GM23338 (cell line): ENCODE data around the gene ZBTB20. TPM values are rescaled to one million over a fixed set of nuclear protein-coding genes. Genes with fewer than 3 reads are reported as not detected.

ENCODE experiments used
- ATAC-seq: fragments of 200-7000 bp; cut with Tn5 transposase; 3 replicates; pipeline ENCODE4 v1.9.1; 2020
- DNase-seq: peaks from one replicate; pipeline ENCODE4 v3.0.0-alpha.2; 2015; ENCODE audit warnings: low spot score
- H2AFZ ChIP-seq: fragments of 200-600 bp; sonication (generic); 2 replicates; pipeline ENCODE4 v1.8.0; 2016; ENCODE audit warnings: antibody characterized with exemption, mild to moderate bottlenecking, moderate library complexity
- H3F3A ChIP-seq: fragments of 200-600 bp; sonication (generic); replicated peaks from 2 replicates; pipeline ENCODE4 v1.8.0; 2017; ENCODE audit warnings: antibody characterized with exemption, mixed run types, low read depth
- H3K27ac ChIP-seq: fragments of 200-600 bp; sonication (generic); 2 replicates; pipeline ENCODE4 v1.6.1; 2016; ENCODE audit warnings: low read depth
- H3K27me3 ChIP-seq: fragments of 200-600 bp; sonication (generic); 2 replicates; pipeline ENCODE4 v1.8.0; 2016; ENCODE audit warnings: mild to moderate bottlenecking, mixed run types, moderate library complexity; ENCODE audit not compliant: insufficient read depth
- H3K36me3 ChIP-seq: fragments of 200-600 bp; sonication (generic); 2 replicates; pipeline ENCODE4 v1.8.0; 2016; ENCODE audit warnings: mild to moderate bottlenecking; ENCODE audit not compliant: insufficient read depth
- H3K4me1 ChIP-seq: fragments of 200-600 bp; sonication (generic); 2 replicates; pipeline ENCODE4 v1.8.0; 2016; ENCODE audit warnings: mild to moderate bottlenecking, moderate library complexity; ENCODE audit not compliant: insufficient read depth
- H3K4me2 ChIP-seq: fragments of 200-600 bp; sonication (generic); 2 replicates; pipeline ENCODE4 v1.7.1; 2017; ENCODE audit warnings: mixed run types
- H3K4me3 ChIP-seq: fragments of 200-600 bp; sonication (generic); 2 replicates; pipeline ENCODE4 v1.6.1; 2016; ENCODE audit warnings: mixed run types
- H3K79me2 ChIP-seq: fragments of 200-600 bp; sonication (generic); replicated peaks from 2 replicates; pipeline ENCODE4 v1.8.0; 2017; ENCODE audit warnings: mild to moderate bottlenecking; ENCODE audit not compliant: insufficient read depth
- H3K9me2 ChIP-seq: fragments of 200-600 bp; sonication (generic); 2 replicates; pipeline ENCODE4 v1.8.0; 2017; ENCODE audit not compliant: insufficient read depth
- H4K20me1 ChIP-seq: fragments of 200-600 bp; sonication (generic); replicated peaks from 2 replicates; pipeline ENCODE4 v1.8.0; 2017; ENCODE audit warnings: mild to moderate bottlenecking; ENCODE audit not compliant: insufficient read depth
- H3K27ac Mint-ChIP-seq: 2 replicates; pipeline ENCODE4 v1.8.0; 2020; ENCODE audit warnings: inconsistent platforms, mild to moderate bottlenecking, moderate library complexity, mixed read lengths
- H3K27me3 Mint-ChIP-seq: 3 replicates; pipeline ENCODE4 v1.8.0; 2022; ENCODE audit warnings: low read depth, mild to moderate bottlenecking, moderate library complexity, mixed read lengths, inconsistent platforms; ENCODE audit not compliant: insufficient read depth, poor library complexity
- H3K36me3 Mint-ChIP-seq: 3 replicates; pipeline ENCODE4 v1.8.0; 2021; ENCODE audit warnings: low read depth, mild to moderate bottlenecking, inconsistent platforms, moderate library complexity, mixed read lengths
- H3K4me1 Mint-ChIP-seq: 3 replicates; pipeline ENCODE4 v1.8.0; 2020; ENCODE audit warnings: mild to moderate bottlenecking, inconsistent platforms, mixed read lengths
- H3K4me3 Mint-ChIP-seq: 3 replicates; pipeline ENCODE4 v1.8.0; 2021; ENCODE audit warnings: moderate library complexity, mild to moderate bottlenecking, inconsistent platforms, mixed read lengths
- H3K9me3 Mint-ChIP-seq: 3 replicates; pipeline ENCODE4 v1.8.0; 2020; ENCODE audit warnings: moderate library complexity, mild to moderate bottlenecking, inconsistent platforms, mixed read lengths
- JUNB ChIP-seq: IDR thresholded peaks from one replicate; pipeline ENCODE4 v1.6.1; 2016; ENCODE audit warnings: antibody characterized with exemption; ENCODE audit not compliant: unreplicated experiment
- REST ChIP-seq: IDR thresholded peaks from one replicate; pipeline ENCODE4 v1.6.1; 2018; ENCODE audit warnings: antibody characterized with exemption; ENCODE audit not compliant: unreplicated experiment
- STAT1 ChIP-seq: IDR thresholded peaks from one replicate; pipeline ENCODE4 v1.6.1; 2016; ENCODE audit warnings: antibody characterized with exemption; ENCODE audit not compliant: unreplicated experiment
- ZNF331 ChIP-seq: fragments of 250-450 bp; sonication (Bioruptor Pico); IDR thresholded peaks from 2 replicates; pipeline ENCODE4 v1.5.0; 2020; ENCODE audit warnings: low read depth, mild to moderate bottlenecking, moderate library complexity
- ZNF462 ChIP-seq: fragments of 250-450 bp; sonication (Bioruptor Pico); IDR thresholded peaks from 2 replicates; pipeline ENCODE4 v1.5.0; 2020; ENCODE audit warnings: mild to moderate bottlenecking, moderate library complexity
- polyA plus RNA-seq: library from polyadenylated mRNA; unstranded; fragments of >200 nt; fragmentation: Nextera tagmentation; extraction: Ambion mirVana; gene quantifications from 2 replicates; pipeline ENCODE4 v1.2.1, GENCODE V29; 2016
- total RNA-seq: library from RNA; depleted of rRNA; stranded (reverse); fragments of >200 nt; shearing (Covaris generic); gene quantifications from 2 replicates; pipeline ENCODE4 v1.2.3, GENCODE V29; 2014

The ZBTB20 gene
- total and polyA plus RNA-seq, 2 experiments from 2014 or later = 2.0 to 3.3 TPM

GRCh38 chr3:114487502-114487901 lies 659.6 kb downstream of the ZBTB20 start:
- H3K4me1 Mint-ChIP-seq = no peaks in the 10 kb centered on the region
- H3K27ac Mint-ChIP-seq = no peak overlapping the region
- ATAC-seq = no peak

More at GRCh38 chr3:114487502-114487901, 659.6 kb downstream of the ZBTB20 start:
- H3K9me2 ChIP-seq = 0 out of 2 replicates have a peak, but pooled peaks cover 4% of the 10 kb centered on the region
- no peak overlapping the region for H2AFZ ChIP-seq
- H3K79me2 ChIP-seq = no peaks in the 10 kb centered on the region
- no peak overlapping the region for H3K4me2 ChIP-seq
- no peak overlapping the region for H3K4me3 ChIP-seq
- no peaks in the 10 kb centered on the region for H3K27me3 ChIP-seq
- Mint-ChIP-seq H3K9me3 (no peaks in the 10 kb centered on the region), H3K36me3 (no peaks in the 10 kb centered on the region), H3K4me3 (no peak overlapping the region), H3K27me3 (no peaks in the 10 kb centered on the region)
- no peaks in the 10 kb centered on the region for H3K36me3 ChIP-seq
- H3F3A ChIP-seq = no peaks in the 10 kb centered on the region
- TF ChIP-seq ZNF462 (CRISPR knock-in tag) (no peak), STAT1 (no peak), REST (no peak), JUNB (no peak), ZNF331 (CRISPR knock-in tag) (no peak)
- no peak overlapping the region for H3K27ac ChIP-seq
- no peaks in the 10 kb centered on the region for H4K20me1 ChIP-seq
- H3K4me1 ChIP-seq = no peaks in the 10 kb centered on the region
- no peak for DNase-seq
